SK-N-SH (cell line): ENCODE measurements around the gene KRT4.

Source experiments
- CHD2 ChIP-seq: fragments of 150-350 bp; IDR thresholded peaks from 2 replicates; pipeline ENCODE4 v1.6.1; 2018; ENCODE audit warnings: low read length; ENCODE audit not compliant: partially characterized antibody
- CTCF ChIP-seq: fragments of 200-600 bp; sonication (generic); IDR thresholded peaks from 2 replicates; pipeline ENCODE4 v1.6.1; 2017; ENCODE audit warnings: antibody characterized with exemption, mild to moderate bottlenecking, moderate library complexity
- EP300 ChIP-seq, 2 experiments: IDR thresholded peaks; 2 replicates each; pipeline versions ENCODE4 v1.4.0 to v1.6.1; 2012; ENCODE audit warnings: borderline replicate concordance in 1 of 2, low read depth in 1 of 2, low read length in 1 of 2
- EZH2phosphoT487 ChIP-seq: fragments of 200-600 bp; sonication (generic); IDR thresholded peaks from 2 replicates; pipeline ENCODE4 v1.6.1; 2017; ENCODE audit warnings: low read depth, mixed run types, mild to moderate bottlenecking, antibody characterized with exemption, moderate library complexity, borderline replicate concordance
- FOSL2 ChIP-seq: IDR thresholded peaks from 2 replicates; pipeline ENCODE4 v1.4.0; 2012; ENCODE audit warnings: low read depth, mild to moderate bottlenecking, moderate library complexity, borderline replicate concordance
- GABPA ChIP-seq: IDR thresholded peaks from 2 replicates; pipeline ENCODE4 v1.4.0; 2012; ENCODE audit warnings: low read depth, mild to moderate bottlenecking
- MXI1 ChIP-seq: IDR thresholded peaks from 2 replicates; pipeline ENCODE4 v1.6.1; 2012; ENCODE audit warnings: mild to moderate bottlenecking, low read depth, low read length, improper control_type of control experiment
- POLR2AphosphoS5 ChIP-seq: IDR thresholded peaks from 2 replicates; pipeline ENCODE4 v1.6.1; 2012; ENCODE audit warnings: low read depth, low read length
- RAD21 ChIP-seq: IDR thresholded peaks from 2 replicates; pipeline ENCODE4 v1.6.1; 2012; ENCODE audit warnings: mild to moderate bottlenecking, low read length
- SMC3 ChIP-seq: IDR thresholded peaks from 2 replicates; pipeline ENCODE4 v1.6.1; 2012; ENCODE audit warnings: low read depth, low read length, improper control_type of control experiment
- TCF12 ChIP-seq: IDR thresholded peaks from 2 replicates; pipeline ENCODE4 v1.4.0; 2012
- TEAD4 ChIP-seq: IDR thresholded peaks from 2 replicates; pipeline ENCODE4 v1.4.0; 2012; ENCODE audit warnings: mild to moderate bottlenecking, borderline replicate concordance; ENCODE audit not compliant: insufficient read depth
- TF ChIP-seq, protein P1 (sequence below): fragments of 150-350 bp; IDR thresholded peaks from 2 replicates; pipeline ENCODE4 v1.6.1; 2017; ENCODE audit warnings: antibody characterized with exemption, low read length, low read depth, borderline replicate concordance
- TF ChIP-seq, protein P2 (sequence below): IDR thresholded peaks from 2 replicates; pipeline ENCODE4 v1.6.1; 2012; ENCODE audit warnings: mild to moderate bottlenecking, low read depth, low read length, moderate library complexity

- TF ChIP-seq CTCF = no peak
- TF ChIP-seq, protein P1, sequence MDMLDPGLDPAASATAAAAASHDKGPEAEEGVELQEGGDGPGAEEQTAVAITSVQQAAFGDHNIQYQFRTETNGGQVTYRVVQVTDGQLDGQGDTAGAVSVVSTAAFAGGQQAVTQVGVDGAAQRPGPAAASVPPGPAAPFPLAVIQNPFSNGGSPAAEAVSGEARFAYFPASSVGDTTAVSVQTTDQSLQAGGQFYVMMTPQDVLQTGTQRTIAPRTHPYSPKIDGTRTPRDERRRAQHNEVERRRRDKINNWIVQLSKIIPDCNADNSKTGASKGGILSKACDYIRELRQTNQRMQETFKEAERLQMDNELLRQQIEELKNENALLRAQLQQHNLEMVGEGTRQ = no peak
- no peak for TF ChIP-seq RAD21
- no peak for TF ChIP-seq FOSL2
- TF ChIP-seq POLR2AphosphoS5 = no peak
- TF ChIP-seq CHD2 = no peak
- TF ChIP-seq TEAD4 = no peak
- TF ChIP-seq, protein P2, sequence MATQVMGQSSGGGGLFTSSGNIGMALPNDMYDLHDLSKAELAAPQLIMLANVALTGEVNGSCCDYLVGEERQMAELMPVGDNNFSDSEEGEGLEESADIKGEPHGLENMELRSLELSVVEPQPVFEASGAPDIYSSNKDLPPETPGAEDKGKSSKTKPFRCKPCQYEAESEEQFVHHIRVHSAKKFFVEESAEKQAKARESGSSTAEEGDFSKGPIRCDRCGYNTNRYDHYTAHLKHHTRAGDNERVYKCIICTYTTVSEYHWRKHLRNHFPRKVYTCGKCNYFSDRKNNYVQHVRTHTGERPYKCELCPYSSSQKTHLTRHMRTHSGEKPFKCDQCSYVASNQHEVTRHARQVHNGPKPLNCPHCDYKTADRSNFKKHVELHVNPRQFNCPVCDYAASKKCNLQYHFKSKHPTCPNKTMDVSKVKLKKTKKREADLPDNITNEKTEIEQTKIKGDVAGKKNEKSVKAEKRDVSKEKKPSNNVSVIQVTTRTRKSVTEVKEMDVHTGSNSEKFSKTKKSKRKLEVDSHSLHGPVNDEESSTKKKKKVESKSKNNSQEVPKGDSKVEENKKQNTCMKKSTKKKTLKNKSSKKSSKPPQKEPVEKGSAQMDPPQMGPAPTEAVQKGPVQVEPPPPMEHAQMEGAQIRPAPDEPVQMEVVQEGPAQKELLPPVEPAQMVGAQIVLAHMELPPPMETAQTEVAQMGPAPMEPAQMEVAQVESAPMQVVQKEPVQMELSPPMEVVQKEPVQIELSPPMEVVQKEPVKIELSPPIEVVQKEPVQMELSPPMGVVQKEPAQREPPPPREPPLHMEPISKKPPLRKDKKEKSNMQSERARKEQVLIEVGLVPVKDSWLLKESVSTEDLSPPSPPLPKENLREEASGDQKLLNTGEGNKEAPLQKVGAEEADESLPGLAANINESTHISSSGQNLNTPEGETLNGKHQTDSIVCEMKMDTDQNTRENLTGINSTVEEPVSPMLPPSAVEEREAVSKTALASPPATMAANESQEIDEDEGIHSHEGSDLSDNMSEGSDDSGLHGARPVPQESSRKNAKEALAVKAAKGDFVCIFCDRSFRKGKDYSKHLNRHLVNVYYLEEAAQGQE = no peak
- TF ChIP-seq MXI1 = no peak
- TF ChIP-seq TCF12 = no peak
- TF ChIP-seq SMC3 = no peak
- TF ChIP-seq GABPA = no peak
- TF ChIP-seq EZH2phosphoT487 = no peak
- TF ChIP-seq EP300 (IDR thresholded peaks at IDR 0.05; ENCODE audit: borderline replicate concordance in 1 of 2, low read depth in 1 of 2, low read length in 1 of 2) = no peak
Measured at GRCh38 chr12:52838609-52839435, 24.9 kb upstream of the KRT4 start.
